Activated B cell treated with CpG ODN at 0.5 μM for 24 hours (primary cell): Measurements from ENCODE around the gene ATG4C. TPM values are rescaled to one million over a fixed set of nuclear protein-coding genes. Genes with fewer than 3 reads are reported as not detected.

Source experiments
- ATAC-seq: fragments of 200-7000 bp; cut with Tn5 transposase; one replicate; pipeline ENCODE4 v1.10.0; 2021; ENCODE audit warnings: low read depth, mild to moderate bottlenecking, moderate library complexity
- CTCF ChIA-PET: fragments of 350-600 bp; sonication (Branson Sonifier 250); formaldehyde crosslinking; loops from one replicate; lab custom pipeline; 2021; ENCODE audit warnings: antibody characterized with exemption; lab: Charles Lee
- POLR2A ChIA-PET: fragments of 350-600 bp; sonication (Branson Sonifier 250); formaldehyde crosslinking; loops from one replicate; lab custom pipeline; 2021; ENCODE audit warnings: antibody characterized with exemption; lab: Charles Lee
- DNase-seq: peaks from one replicate; pipeline ENCODE4 v3.0.0; 2022
- H3K27ac Mint-ChIP-seq: one replicate; pipeline ENCODE4 v1.8.0; 2020; ENCODE audit warnings: mixed read lengths
- H3K27me3 Mint-ChIP-seq: one replicate; pipeline ENCODE4 v1.8.0; 2021; ENCODE audit warnings: mixed read lengths
- H3K36me3 Mint-ChIP-seq: one replicate; pipeline ENCODE4 v1.8.0; 2021; ENCODE audit warnings: low read depth, mixed read lengths
- H3K4me1 Mint-ChIP-seq: one replicate; pipeline ENCODE4 v1.8.0; 2021; ENCODE audit warnings: mixed read lengths
- H3K4me3 Mint-ChIP-seq: one replicate; pipeline ENCODE4 v1.8.0; 2020; ENCODE audit warnings: mild to moderate bottlenecking, mixed read lengths
- H3K9me3 Mint-ChIP-seq: one replicate; pipeline ENCODE4 v1.8.0; 2020; ENCODE audit warnings: mixed read lengths
- intact Hi-C: fragments of 100-400 bp; cut with micrococcal nuclease; formaldehyde crosslinking; loops from one replicate; pipeline ENCODE4 v1.15.1; 2024
- total RNA-seq: library from RNA; stranded (reverse); gene quantifications from 2 replicates; pipeline ENCODE4 v1.2.3, GENCODE V29; 2022
- TF ChIP-seq, protein P1 (sequence below): fragments of 200-600 bp; IDR thresholded peaks from one replicate; pipeline ENCODE4 v1.8.0; 2022; ENCODE audit warnings: antibody characterized with exemption, mild to moderate bottlenecking

ATG4C gene
- total RNA-seq, 1 donor from 2014 or later = 28.4 TPM

GRCh38 chr1:62906428-62906886, 122.5 kb downstream of the ATG4C start:
- H3K4me1 Mint-ChIP-seq = no peaks in the 10 kb centered on the region
- intact Hi-C loops = no loop called here

DNA sequence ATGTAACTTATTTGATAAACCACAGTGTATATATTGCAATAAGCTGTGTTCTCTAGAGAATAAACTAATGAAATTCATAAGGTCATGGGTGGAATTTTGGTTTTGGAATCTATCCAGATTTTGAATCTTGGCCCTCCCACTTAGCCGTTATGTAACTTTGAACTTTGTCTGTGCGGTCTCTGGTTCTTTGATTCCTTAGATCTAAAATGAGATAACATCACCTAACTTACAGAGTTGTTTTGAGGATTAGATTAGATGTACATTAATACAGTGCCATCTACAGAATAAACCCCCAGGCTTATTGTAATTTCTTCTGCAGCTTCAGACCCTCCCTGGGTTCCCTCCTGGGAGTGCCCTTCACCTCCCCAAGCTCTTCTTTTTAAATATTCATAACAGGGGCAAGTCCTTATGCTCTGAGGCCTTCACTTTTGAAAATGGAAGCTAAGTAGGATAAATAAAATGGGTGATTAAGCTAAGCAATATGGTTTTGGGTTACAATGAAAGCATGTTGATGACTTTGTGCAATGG, 124.3 kb downstream of the ATG4C start:
- Mint-ChIP-seq H3K27ac (no peak overlapping the region), H3K27me3 (no peaks in the 10 kb centered on the region), H3K4me1 (no peaks in the 10 kb centered on the region), H3K4me3 (no peak overlapping the region), H3K9me3 (no peaks in the 10 kb centered on the region), H3K36me3 (no peaks in the 10 kb centered on the region)
- ATAC-seq (no peak), DNase-seq (no peak)
- ChIA-PET CTCF (no interaction called here), POLR2A (no interaction called here)
- intact Hi-C loops = no loop called here
- TF ChIP-seq, protein P1, sequence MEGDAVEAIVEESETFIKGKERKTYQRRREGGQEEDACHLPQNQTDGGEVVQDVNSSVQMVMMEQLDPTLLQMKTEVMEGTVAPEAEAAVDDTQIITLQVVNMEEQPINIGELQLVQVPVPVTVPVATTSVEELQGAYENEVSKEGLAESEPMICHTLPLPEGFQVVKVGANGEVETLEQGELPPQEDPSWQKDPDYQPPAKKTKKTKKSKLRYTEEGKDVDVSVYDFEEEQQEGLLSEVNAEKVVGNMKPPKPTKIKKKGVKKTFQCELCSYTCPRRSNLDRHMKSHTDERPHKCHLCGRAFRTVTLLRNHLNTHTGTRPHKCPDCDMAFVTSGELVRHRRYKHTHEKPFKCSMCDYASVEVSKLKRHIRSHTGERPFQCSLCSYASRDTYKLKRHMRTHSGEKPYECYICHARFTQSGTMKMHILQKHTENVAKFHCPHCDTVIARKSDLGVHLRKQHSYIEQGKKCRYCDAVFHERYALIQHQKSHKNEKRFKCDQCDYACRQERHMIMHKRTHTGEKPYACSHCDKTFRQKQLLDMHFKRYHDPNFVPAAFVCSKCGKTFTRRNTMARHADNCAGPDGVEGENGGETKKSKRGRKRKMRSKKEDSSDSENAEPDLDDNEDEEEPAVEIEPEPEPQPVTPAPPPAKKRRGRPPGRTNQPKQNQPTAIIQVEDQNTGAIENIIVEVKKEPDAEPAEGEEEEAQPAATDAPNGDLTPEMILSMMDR = no peak

More at GRCh38 chr1:62906428-62906886, 122.5 kb downstream of the ATG4C start:
- ChIA-PET CTCF (interaction anchor here (0.7 to 0.8 kb wide), 2 partner anchors 67 to 398 kb away, joined by 3 read pairs; no protein-coding TSS in a partner anchor), POLR2A (no interaction called here)
- Mint-ChIP-seq H3K4me3 (no peak overlapping the region), H3K9me3 (no peaks in the 10 kb centered on the region), H3K27me3 (no peaks in the 10 kb centered on the region), H3K27ac (no peak overlapping the region), H3K36me3 (no peaks in the 10 kb centered on the region)
- TF ChIP-seq, protein P1 = no peak
- DNase-seq (no peak), ATAC-seq (no peak)

- POLR2A ChIA-PET = no interaction called here
- DNase-seq (no peak), ATAC-seq (no peak)
- CTCF ChIA-PET = interaction anchor here (1.0 kb wide), 1 partner anchor 71 kb away, joined by 3 read pairs; no protein-coding TSS in a partner anchor
- TF ChIP-seq, protein P1 = no peak
- no peaks in the 10 kb centered on the region for H3K9me3 Mint-ChIP-seq
- H3K4me3 Mint-ChIP-seq = no peak overlapping the region
- intact Hi-C loops = loop anchor here (5.0 kb wide), 1 partner anchor 625 kb away; no protein-coding TSS in a partner anchor
- H3K36me3 Mint-ChIP-seq = no peaks in the 10 kb centered on the region
- peaks cover 3% of the 10 kb centered on the region for H3K27me3 Mint-ChIP-seq
- H3K27ac Mint-ChIP-seq = no peak overlapping the region
- no peaks in the 10 kb centered on the region for H3K4me1 Mint-ChIP-seq
Measured at GRCh38 chr1:62912028-62912638, 128.2 kb downstream of the ATG4C start.

Other genes with a start within 250 kb of the ATG4C start
- gene ANGPTL3, start 186.6 kb upstream of the ATG4C start, total RNA-seq = not detected in 2 replicates
- gene DOCK7, start 95.7 kb upstream of the ATG4C start, total RNA-seq = 13.4 and 18.0 TPM in 2 replicates